ENCODE results near the gene FAM9C. TPM values are rescaled to one million over a fixed set of nuclear protein-coding genes. Genes with fewer than 3 reads are reported as not detected.
"Not testable (repeated sequence)": the region's sequence is repeated elsewhere in the genome, so short reads cannot be mapped to it uniquely, and the experiment has no call there.

The FAM9C gene
- total RNA-seq, 1 donor from 2014 or later = not detected

- no peak for DNase-seq (ENCODE audit: low spot score in 2 of 2)
- intact Hi-C loops (cut with DNase I) = no loop called here
- H3K4me1 ChIP-seq = no peaks in the 10 kb centered on the region
- H3K27me3 ChIP-seq = no peaks in the 10 kb centered on the region
- no peak for TF ChIP-seq CTCF (IDR thresholded peaks at IDR 0.05)
- no peak overlapping the region for H3K4me3 ChIP-seq
- no peaks in the 10 kb centered on the region for H3K9me3 ChIP-seq
- peak overlapping the region in 1 of 2 donors; percentile 71 for H3K27ac ChIP-seq
- no peaks in the 10 kb centered on the region for H3K36me3 ChIP-seq
Observed at GRCh38 chrX:13090027-13090338, 45.6 kb upstream of the FAM9C start.

- Histone ChIP-seq H3K4me1 (no peaks in the 10 kb centered on the region), H3K27me3 (no peaks in the 10 kb centered on the region), H3K9me3 (no peaks in the 10 kb centered on the region), H3K36me3 (no peaks in the 10 kb centered on the region), H3K27ac (no peak overlapping the region), H3K4me3 (no peak overlapping the region)
- no peak for DNase-seq (ENCODE audit: low spot score in 2 of 2)
- no peak for TF ChIP-seq CTCF (IDR thresholded peaks at IDR 0.05)
- intact Hi-C loops (cut with DNase I) = no loop called here
Observed at GRCh38 chrX:13088156-13088487, 43.7 kb upstream of the FAM9C start.

GRCh38 chrX:13087322-13088155, 43.1 kb upstream of the FAM9C start:
- no peak overlapping the region for H3K4me3 ChIP-seq
- no peaks in the 10 kb centered on the region for H3K36me3 ChIP-seq
- intact Hi-C loops (cut with DNase I) = no loop called here
- H3K27me3 ChIP-seq = no peaks in the 10 kb centered on the region
- no peak for DNase-seq (ENCODE audit: low spot score in 2 of 2)
- no peaks in the 10 kb centered on the region for H3K9me3 ChIP-seq
- no peak for TF ChIP-seq CTCF (IDR thresholded peaks at IDR 0.05)
- no peak overlapping the region for H3K27ac ChIP-seq
- H3K4me1 ChIP-seq = no peaks in the 10 kb centered on the region

GRCh38 chrX:13086793-13087321, 42.4 kb upstream of the FAM9C start:
- intact Hi-C loops (cut with DNase I); H3K27me3 ChIP-seq; H3K4me1 ChIP-seq; H3K36me3 ChIP-seq; DNase-seq (ENCODE audit: low spot score in 2 of 2); H3K9me3 ChIP-seq; H3K4me3 ChIP-seq; H3K27ac ChIP-seq: not testable (repeated sequence)

GRCh38 chrX:13086076-13086475, 41.7 kb upstream of the FAM9C start:
- H3K4me3 ChIP-seq = no peak overlapping the region
- H3K27me3 ChIP-seq = no peaks in the 10 kb centered on the region
- H3K36me3 ChIP-seq = no peaks in the 10 kb centered on the region
- H3K4me1 ChIP-seq = peaks cover 0 to 2% of the 10 kb centered on the region in 2 donors
- intact Hi-C loops (cut with DNase I) = no loop called here
- no peak overlapping the region for H3K27ac ChIP-seq
- no peak for TF ChIP-seq CTCF (IDR thresholded peaks at IDR 0.05)
- H3K9me3 ChIP-seq = no peaks in the 10 kb centered on the region
- DNase-seq (ENCODE audit: low spot score in 2 of 2) = no peak

GRCh38 chrX:13085526-13085925, 41.1 kb upstream of the FAM9C start:
- Histone ChIP-seq H3K4me1 (peaks cover 0 to 2% of the 10 kb centered on the region in 2 donors), H3K9me3 (no peaks in the 10 kb centered on the region), H3K4me3 (no peak overlapping the region), H3K27ac (no peak overlapping the region), H3K36me3 (no peaks in the 10 kb centered on the region), H3K27me3 (no peaks in the 10 kb centered on the region)
- DNase-seq (ENCODE audit: low spot score in 2 of 2) = no peak
- intact Hi-C loops (cut with DNase I) = no loop called here
- no peak for TF ChIP-seq CTCF (IDR thresholded peaks at IDR 0.05)

All from ascending aorta (tissue), 2 donors.